ENCODE measurements around the gene PDP2. TPM values are rescaled to one million over a fixed set of nuclear protein-coding genes. Genes with fewer than 3 reads are reported as not detected.
"Not testable (repeated sequence)": the region's sequence is repeated elsewhere in the genome, so short reads cannot be mapped to it uniquely, and the experiment has no call there.

PDP2 gene
- total RNA-seq, 1 donor from 2014 or later: 14.0 TPM

GRCh38 chr16:66934138-66934838 is 54.0 kb downstream of the PDP2 start, which contains the start of gene CIAO2B:
Gene CIAO2B, minus strand, starts transcription at chr16:66934402. Its CDS starts 38 bp downstream, at chr16:66934364.
- peak within 1 kb of the TSS; percentile 73 to 94 for H3K4me3 ChIP-seq
- H3K27ac ChIP-seq: peak within 1 kb of the TSS; percentile 90
- peaks cover 0 to 10% of the 10 kb centered on the region in 2 donors for H3K36me3 ChIP-seq
- peaks cover 55% of the 10 kb centered on the region for H3K4me1 ChIP-seq
- DNase-seq (ENCODE audit: extremely low spot score in 2 of 2): no peak
- no peaks in the 10 kb centered on the region for H3K9me3 ChIP-seq
- intact Hi-C loops (cut with DNase I): no loop called here
- H3K27me3 ChIP-seq: no peaks in the 10 kb centered on the region
- TF ChIP-seq POLR2A (IDR thresholded peaks at IDR 0.05) (peak in 1 of 2 donors; percentile 87), POLR2AphosphoS5 (IDR thresholded peaks at IDR 0.05; ENCODE audit: insufficient read depth in 1 of 2, low read depth in 1 of 2) (peak; percentile 93 to 98), CTCF (IDR thresholded peaks at IDR 0.05) (peak in 1 of 3 experiments; percentile 4)

- peak in 1 of 3 experiments; percentile 1 for TF ChIP-seq CTCF (IDR thresholded peaks at IDR 0.05)
- peaks cover 55% of the 10 kb centered on the region for H3K4me1 ChIP-seq
- intact Hi-C loops (cut with DNase I): not testable (repeated sequence)
Observed at GRCh38 chr16:66934839-66935313, 54.6 kb downstream of the PDP2 start.

GRCh38 chr16:66935314-66936011 is 55.1 kb downstream of the PDP2 start, which contains the start of gene CES2:
Gene CES2, plus strand, starts transcription at chr16:66935516. Its CDS starts 120 bp downstream, at chr16:66935636.
- H3K27me3 ChIP-seq: no peaks in the 10 kb centered on the region
- TF ChIP-seq POLR2AphosphoS5 (IDR thresholded peaks at IDR 0.05; ENCODE audit: insufficient read depth in 1 of 2, low read depth in 1 of 2) (no peak), CTCF (IDR thresholded peaks at IDR 0.05) (no peak), POLR2A (IDR thresholded peaks at IDR 0.05) (peak in 1 of 2 donors; percentile 13)
- peak within 1 kb of the TSS; percentile 73 to 94 for H3K4me3 ChIP-seq
- H3K36me3 ChIP-seq: peaks cover 0 to 21% of the 10 kb centered on the region in 2 donors
- peak within 1 kb of the TSS; percentile 90 for H3K27ac ChIP-seq
- H3K9me3 ChIP-seq: no peaks in the 10 kb centered on the region
- no peak for DNase-seq (ENCODE audit: extremely low spot score in 2 of 2)
- intact Hi-C loops (cut with DNase I): no loop called here
- peaks cover 55% of the 10 kb centered on the region for H3K4me1 ChIP-seq

More at GRCh38 chr16:66934839-66935313, 54.6 kb downstream of the PDP2 start:
- not testable (repeated sequence) for DNase-seq (ENCODE audit: extremely low spot score in 2 of 2); H3K9me3 ChIP-seq; H3K27me3 ChIP-seq
- H3K36me3 ChIP-seq: peaks cover 0 to 15% of the 10 kb centered on the region in 2 donors
- peak overlapping the region; percentile 73 to 94 for H3K4me3 ChIP-seq
- peak overlapping the region; percentile 90 for H3K27ac ChIP-seq

GRCh38 chr16:66936462-66936861 is 56.1 kb downstream of the PDP2 start:
- TF ChIP-seq CTCF (IDR thresholded peaks at IDR 0.05) (no peak), POLR2AphosphoS5 (IDR thresholded peaks at IDR 0.05; ENCODE audit: insufficient read depth in 1 of 2, low read depth in 1 of 2) (no peak), POLR2A (IDR thresholded peaks at IDR 0.05) (no peak)
- H3K27me3 ChIP-seq: no peaks in the 10 kb centered on the region
- DNase-seq (ENCODE audit: extremely low spot score in 2 of 2): no peak
- peaks cover 55% of the 10 kb centered on the region for H3K4me1 ChIP-seq
- intact Hi-C loops (cut with DNase I): no loop called here
- H3K9me3 ChIP-seq: no peaks in the 10 kb centered on the region
- H3K36me3 ChIP-seq: peaks cover 0 to 31% of the 10 kb centered on the region in 2 donors
- no peak overlapping the region for H3K27ac ChIP-seq
- peak overlapping the region; percentile 73 to 94 for H3K4me3 ChIP-seq
